ENCODE results near the gene TBC1D10B. TPM values are rescaled to one million over a fixed set of nuclear protein-coding genes. Genes with fewer than 3 reads are reported as not detected.
"Not testable (repeated sequence)": the region's sequence is repeated elsewhere in the genome, so short reads cannot be mapped to it uniquely, and the experiment has no call there.

TBC1D10B gene
- total and polyA plus RNA-seq, 2 donors (not counting 1 experiment from before 2014, with no cell fraction given) = 23.5 to 58.0 TPM

DNA sequence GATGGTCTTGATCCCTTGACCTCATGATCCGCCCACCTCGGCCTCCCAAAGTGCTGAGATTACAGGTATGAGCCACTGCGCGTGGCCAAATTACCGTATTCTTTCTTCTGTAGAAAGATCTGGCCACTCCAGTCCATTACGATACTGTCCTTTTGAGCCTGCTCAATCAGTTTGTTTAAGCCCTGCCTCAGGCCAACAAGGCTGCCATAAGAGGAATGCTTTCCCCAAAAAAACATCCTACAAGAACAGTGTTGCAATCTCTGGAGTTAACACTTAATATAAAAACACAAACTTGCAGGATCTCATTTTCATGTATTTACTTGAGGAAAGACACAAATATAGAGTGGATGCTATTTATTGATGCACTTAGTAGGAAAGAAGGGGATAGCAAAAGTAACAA, 46.1 kb downstream of the TBC1D10B start:
- intact Hi-C loops (cut with micrococcal nuclease); H3K27ac ChIP-seq (ENCODE audit: low read length in 2 of 2); H3K27me3 ChIP-seq (replicated peaks in 1 of 4; ENCODE audit: control extremely low read depth in 1 of 4, control insufficient read depth in 3 of 4, insufficient read depth in 4 of 4, low read length in 3 of 4); H3K27me3 Mint-ChIP-seq; H3K4me1 ChIP-seq (ENCODE audit: control insufficient read depth in 2 of 2, insufficient read depth in 2 of 2, low read length in 2 of 2); CTCF ChIA-PET; H4K20me1 ChIP-seq (ENCODE audit: control insufficient read depth, insufficient read depth, low read length, poor library complexity, severe bottlenecking); H3K9me3 ChIP-seq (ENCODE audit: control extremely low read depth in 1 of 3, control insufficient read depth in 2 of 3, insufficient read depth in 1 of 3, low read length in 2 of 3); POLR2A ChIA-PET; H3K4me2 ChIP-seq (replicated peaks; ENCODE audit: low read depth, low read length, poor library complexity, severe bottlenecking); DNase-seq; H3K9ac ChIP-seq (ENCODE audit: low read length); ATAC-seq (ENCODE audit: low read depth); H3K9me3 Mint-ChIP-seq (ENCODE audit: insufficient read depth); H2AFZ ChIP-seq (ENCODE audit: insufficient read depth, low read depth, low read length, poor library complexity, severe bottlenecking); H3K4me3 ChIP-seq (ENCODE audit: control extremely low read depth in 1 of 5, extremely low read depth in 1 of 5, insufficient read depth in 1 of 5, low read depth in 2 of 5, low read length in 4 of 5); H3K36me3 ChIP-seq (replicated peaks in 1 of 2; ENCODE audit: control extremely low read depth in 1 of 2, control insufficient read depth in 1 of 2, extremely low read depth in 1 of 2, insufficient read depth in 2 of 2, low read length in 1 of 2): not testable (repeated sequence)
- peak overlapping the region; percentile 27 for H3K27ac Mint-ChIP-seq
- WGBS (ENCODE audit: insufficient coverage) = 100% methylated on average over 1 of the region's 6 CpGs
- peaks cover 51% of the 10 kb centered on the region for H3K79me2 ChIP-seq (ENCODE audit: control insufficient read depth, insufficient read depth, low read length)
- H3K4me1 Mint-ChIP-seq = peaks cover 30% of the 10 kb centered on the region
- H3K4me3 Mint-ChIP-seq = peak overlapping the region; percentile 24

DNA sequence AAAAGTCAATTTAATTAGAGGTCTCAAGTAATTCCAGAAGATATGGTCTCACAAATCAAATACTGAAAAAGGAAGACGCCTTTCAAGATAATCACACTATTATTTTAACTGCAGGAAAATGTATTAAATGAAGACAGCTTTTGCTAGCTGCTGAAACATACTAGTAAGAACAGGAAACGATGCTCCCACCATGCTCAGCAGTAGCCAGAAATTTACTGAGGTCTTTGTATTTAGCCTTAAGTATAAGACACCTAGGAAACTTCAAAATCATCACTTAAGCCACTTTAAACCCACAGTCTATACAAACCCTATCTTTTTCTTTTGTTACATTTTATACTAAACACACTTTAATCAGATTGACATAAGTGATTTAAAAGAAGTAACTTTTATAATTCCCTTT, 51.6 kb downstream of the TBC1D10B start:
- POLR2A ChIA-PET; CTCF ChIA-PET; H3K9me3 ChIP-seq (ENCODE audit: control extremely low read depth in 1 of 3, control insufficient read depth in 2 of 3, insufficient read depth in 1 of 3, low read length in 2 of 3); H3K27me3 ChIP-seq (replicated peaks in 1 of 4; ENCODE audit: control extremely low read depth in 1 of 4, control insufficient read depth in 3 of 4, insufficient read depth in 4 of 4, low read length in 3 of 4); H3K27ac ChIP-seq (ENCODE audit: low read length in 2 of 2); H3K27ac Mint-ChIP-seq; ATAC-seq (ENCODE audit: low read depth); H3K36me3 ChIP-seq (replicated peaks in 1 of 2; ENCODE audit: control extremely low read depth in 1 of 2, control insufficient read depth in 1 of 2, extremely low read depth in 1 of 2, insufficient read depth in 2 of 2, low read length in 1 of 2); H3K27me3 Mint-ChIP-seq; H3K9ac ChIP-seq (ENCODE audit: low read length); H3K9me3 Mint-ChIP-seq (ENCODE audit: insufficient read depth); DNase-seq; H3K4me3 ChIP-seq (ENCODE audit: control extremely low read depth in 1 of 5, extremely low read depth in 1 of 5, insufficient read depth in 1 of 5, low read depth in 2 of 5, low read length in 4 of 5); H3K4me3 Mint-ChIP-seq; intact Hi-C loops (cut with micrococcal nuclease); H2AFZ ChIP-seq (ENCODE audit: insufficient read depth, low read depth, low read length, poor library complexity, severe bottlenecking); H3K4me1 ChIP-seq (ENCODE audit: control insufficient read depth in 2 of 2, insufficient read depth in 2 of 2, low read length in 2 of 2); H3K4me2 ChIP-seq (replicated peaks; ENCODE audit: low read depth, low read length, poor library complexity, severe bottlenecking); H4K20me1 ChIP-seq (ENCODE audit: control insufficient read depth, insufficient read depth, low read length, poor library complexity, severe bottlenecking): not testable (repeated sequence)
- H3K4me1 Mint-ChIP-seq = peaks cover 17% of the 10 kb centered on the region
- WGBS (ENCODE audit: insufficient coverage) = no CpG with 5 or more reads among the region's 2 CpGs
- peaks cover 44% of the 10 kb centered on the region for H3K79me2 ChIP-seq (ENCODE audit: control insufficient read depth, insufficient read depth, low read length)

- H3K27ac ChIP-seq (ENCODE audit: low read length in 2 of 2) = not testable (repeated sequence)
- WGBS (ENCODE audit: insufficient coverage) = no CpG with 5 or more reads among the region's 4 CpGs
Observed at GRCh38 chr16:30310937-30311336, 59.4 kb downstream of the TBC1D10B start.

GRCh38 chr16:30309255-30309654, 61.0 kb downstream of the TBC1D10B start:
- H3K9ac ChIP-seq (ENCODE audit: low read length); H3K27ac Mint-ChIP-seq; POLR2A ChIA-PET; DNase-seq; H3K9me3 Mint-ChIP-seq (ENCODE audit: insufficient read depth); H4K20me1 ChIP-seq (ENCODE audit: control insufficient read depth, insufficient read depth, low read length, poor library complexity, severe bottlenecking); ATAC-seq (ENCODE audit: low read depth); H3K4me3 Mint-ChIP-seq; H3K36me3 ChIP-seq (replicated peaks in 1 of 2; ENCODE audit: control extremely low read depth in 1 of 2, control insufficient read depth in 1 of 2, extremely low read depth in 1 of 2, insufficient read depth in 2 of 2, low read length in 1 of 2); H3K27me3 ChIP-seq (replicated peaks in 1 of 4; ENCODE audit: control extremely low read depth in 1 of 4, control insufficient read depth in 3 of 4, insufficient read depth in 4 of 4, low read length in 3 of 4); H3K27me3 Mint-ChIP-seq; H3K27ac ChIP-seq (ENCODE audit: low read length in 2 of 2); intact Hi-C loops (cut with micrococcal nuclease); H3K9me3 ChIP-seq (ENCODE audit: control extremely low read depth in 1 of 3, control insufficient read depth in 2 of 3, insufficient read depth in 1 of 3, low read length in 2 of 3); H2AFZ ChIP-seq (ENCODE audit: insufficient read depth, low read depth, low read length, poor library complexity, severe bottlenecking); H3K4me1 ChIP-seq (ENCODE audit: control insufficient read depth in 2 of 2, insufficient read depth in 2 of 2, low read length in 2 of 2); H3K4me2 ChIP-seq (replicated peaks; ENCODE audit: low read depth, low read length, poor library complexity, severe bottlenecking); CTCF ChIA-PET; H3K4me3 ChIP-seq (ENCODE audit: control extremely low read depth in 1 of 5, extremely low read depth in 1 of 5, insufficient read depth in 1 of 5, low read depth in 2 of 5, low read length in 4 of 5): not testable (repeated sequence)
- H3K4me1 Mint-ChIP-seq = peaks cover 20% of the 10 kb centered on the region
- WGBS (ENCODE audit: insufficient coverage) = no CpG with 5 or more reads among the region's 5 CpGs
- peaks cover 11% of the 10 kb centered on the region for H3K79me2 ChIP-seq (ENCODE audit: control insufficient read depth, insufficient read depth, low read length)

More at GRCh38 chr16:30310937-30311336, 59.4 kb downstream of the TBC1D10B start:
- H4K20me1 ChIP-seq (ENCODE audit: control insufficient read depth, insufficient read depth, low read length, poor library complexity, severe bottlenecking); intact Hi-C loops (cut with micrococcal nuclease); H3K4me3 ChIP-seq (ENCODE audit: control extremely low read depth in 1 of 5, extremely low read depth in 1 of 5, insufficient read depth in 1 of 5, low read depth in 2 of 5, low read length in 4 of 5); H3K4me2 ChIP-seq (replicated peaks; ENCODE audit: low read depth, low read length, poor library complexity, severe bottlenecking); H3K4me1 ChIP-seq (ENCODE audit: control insufficient read depth in 2 of 2, insufficient read depth in 2 of 2, low read length in 2 of 2); H2AFZ ChIP-seq (ENCODE audit: insufficient read depth, low read depth, low read length, poor library complexity, severe bottlenecking); H3K27me3 Mint-ChIP-seq; ATAC-seq (ENCODE audit: low read depth); POLR2A ChIA-PET; H3K36me3 ChIP-seq (replicated peaks in 1 of 2; ENCODE audit: control extremely low read depth in 1 of 2, control insufficient read depth in 1 of 2, extremely low read depth in 1 of 2, insufficient read depth in 2 of 2, low read length in 1 of 2); H3K9ac ChIP-seq (ENCODE audit: low read length); DNase-seq; H3K27ac Mint-ChIP-seq; H3K9me3 ChIP-seq (ENCODE audit: control extremely low read depth in 1 of 3, control insufficient read depth in 2 of 3, insufficient read depth in 1 of 3, low read length in 2 of 3); CTCF ChIA-PET; H3K4me3 Mint-ChIP-seq; H3K9me3 Mint-ChIP-seq (ENCODE audit: insufficient read depth); H3K27me3 ChIP-seq (replicated peaks in 1 of 4; ENCODE audit: control extremely low read depth in 1 of 4, control insufficient read depth in 3 of 4, insufficient read depth in 4 of 4, low read length in 3 of 4): not testable (repeated sequence)
- peaks cover 25% of the 10 kb centered on the region for H3K4me1 Mint-ChIP-seq
- H3K79me2 ChIP-seq (ENCODE audit: control insufficient read depth, insufficient read depth, low read length) = peaks cover 26% of the 10 kb centered on the region
